GM21390 (cell line): Measurements from ENCODE around the gene GABBR2.

ENCODE experiments used
- ATAC-seq: cut with Tn5 transposase; IDR thresholded peaks from one replicate; pipeline ENCODE4 v1.9.1; 2021; ENCODE audit not compliant: unreplicated experiment

Gene GABBR2

DNA sequence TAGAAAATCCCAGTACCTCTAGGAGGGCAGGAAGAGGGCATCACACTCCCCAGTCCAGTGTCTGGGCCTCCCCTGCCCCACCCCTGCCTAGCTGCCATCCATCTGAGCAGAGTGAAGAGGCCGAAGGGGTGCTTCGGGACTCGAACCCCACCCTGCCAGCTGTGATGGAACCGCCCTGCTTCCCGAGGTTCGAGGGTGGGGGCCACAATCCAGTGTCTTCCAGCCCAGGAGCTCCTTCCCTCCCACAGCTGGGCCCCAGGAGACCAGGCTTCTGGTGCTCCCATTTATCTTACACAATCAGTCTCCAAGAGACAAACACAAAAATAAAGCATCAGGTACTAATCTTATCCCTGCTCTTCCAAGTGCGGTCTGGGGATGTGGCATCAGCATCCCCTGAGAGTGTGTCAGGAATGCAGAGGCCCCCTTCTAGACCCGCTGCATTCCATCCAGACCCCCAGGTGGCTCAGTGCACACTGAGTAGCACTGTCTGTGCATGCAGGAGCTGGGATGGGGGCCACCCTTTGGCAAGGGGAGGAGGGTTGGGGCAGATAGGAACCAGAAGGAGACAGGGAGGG, 330.4 kb downstream of the GABBR2 start:
- no peak for ATAC-seq

DNA sequence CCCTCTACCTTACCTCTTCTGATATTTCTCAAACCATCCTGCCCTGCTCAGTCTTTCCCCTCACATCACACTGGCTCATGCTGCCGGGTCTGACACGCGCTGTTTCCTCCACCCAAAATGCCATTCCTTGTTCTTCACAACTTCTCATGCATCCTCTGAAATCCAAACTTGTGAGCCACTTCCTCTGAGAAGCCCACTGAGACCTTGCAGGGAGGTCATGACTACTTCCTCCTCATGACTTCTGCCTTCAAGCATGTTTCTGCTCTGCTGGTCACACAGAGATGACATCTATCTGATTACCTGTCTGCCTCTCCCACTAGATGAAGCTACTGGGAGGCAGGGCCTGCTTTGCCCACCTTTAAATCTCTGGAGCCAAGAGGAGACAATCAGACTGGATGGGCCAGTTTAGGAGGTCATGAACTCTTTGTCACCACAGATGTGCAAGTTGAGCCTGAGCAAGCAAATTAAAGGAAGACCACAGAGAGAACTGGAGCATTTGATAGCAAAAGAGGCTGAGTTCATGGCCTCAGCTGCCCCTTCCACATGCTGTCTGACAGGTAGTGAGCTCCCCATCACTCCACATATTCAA, 333.5 kb downstream of the GABBR2 start:
- no peak for ATAC-seq

DNA sequence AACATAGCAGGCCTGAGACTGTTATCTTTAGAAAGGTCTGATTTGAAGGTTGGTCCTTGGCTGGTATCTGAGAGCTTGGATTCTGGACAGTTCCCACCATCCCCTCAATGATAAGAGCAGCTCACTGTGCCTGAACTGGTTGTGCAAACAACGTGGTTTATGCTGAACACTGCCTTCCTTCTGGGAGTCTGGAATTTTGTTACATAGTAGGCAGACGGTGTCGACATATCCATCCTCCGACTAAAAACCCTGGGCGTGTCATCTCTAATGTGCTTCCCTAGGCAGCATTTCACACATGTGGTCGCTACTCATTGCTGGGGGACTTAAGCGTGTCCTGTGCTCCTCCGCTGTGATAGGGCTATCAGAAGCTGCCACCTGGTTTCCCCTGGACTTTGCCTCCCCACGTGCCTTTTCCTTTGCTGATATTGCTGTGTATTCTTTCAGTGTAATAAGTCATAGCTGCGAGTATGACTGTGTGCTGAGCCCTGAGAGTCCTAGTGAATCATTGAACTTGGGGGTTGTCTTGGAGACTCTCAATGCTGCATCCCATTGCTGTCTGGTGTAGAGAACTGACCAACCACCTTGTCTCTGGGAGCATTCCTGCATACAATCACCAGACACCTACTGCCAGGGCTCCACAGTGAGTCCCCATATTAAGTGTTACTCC, 334.2 kb downstream of the GABBR2 start:
- no peak for ATAC-seq

DNA sequence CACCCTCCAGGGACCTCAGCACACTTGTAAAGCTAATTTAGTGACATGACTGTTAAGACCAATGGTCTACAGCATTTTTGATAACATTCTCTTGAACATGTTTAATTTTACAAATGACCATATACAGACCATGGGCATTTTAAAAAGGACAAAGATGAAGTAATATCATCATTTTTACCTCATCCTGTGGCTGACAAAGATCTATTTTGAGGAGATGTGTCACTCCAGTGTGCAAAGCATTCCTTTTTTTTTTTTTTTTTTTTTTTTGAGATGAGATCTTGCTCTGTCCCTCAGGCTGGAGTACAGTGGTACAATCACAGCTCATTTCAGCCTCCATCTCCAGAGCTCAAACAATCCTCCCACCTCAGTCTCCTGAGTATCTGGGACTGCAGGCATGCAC, 335.1 kb downstream of the GABBR2 start:
- no peak for ATAC-seq

DNA sequence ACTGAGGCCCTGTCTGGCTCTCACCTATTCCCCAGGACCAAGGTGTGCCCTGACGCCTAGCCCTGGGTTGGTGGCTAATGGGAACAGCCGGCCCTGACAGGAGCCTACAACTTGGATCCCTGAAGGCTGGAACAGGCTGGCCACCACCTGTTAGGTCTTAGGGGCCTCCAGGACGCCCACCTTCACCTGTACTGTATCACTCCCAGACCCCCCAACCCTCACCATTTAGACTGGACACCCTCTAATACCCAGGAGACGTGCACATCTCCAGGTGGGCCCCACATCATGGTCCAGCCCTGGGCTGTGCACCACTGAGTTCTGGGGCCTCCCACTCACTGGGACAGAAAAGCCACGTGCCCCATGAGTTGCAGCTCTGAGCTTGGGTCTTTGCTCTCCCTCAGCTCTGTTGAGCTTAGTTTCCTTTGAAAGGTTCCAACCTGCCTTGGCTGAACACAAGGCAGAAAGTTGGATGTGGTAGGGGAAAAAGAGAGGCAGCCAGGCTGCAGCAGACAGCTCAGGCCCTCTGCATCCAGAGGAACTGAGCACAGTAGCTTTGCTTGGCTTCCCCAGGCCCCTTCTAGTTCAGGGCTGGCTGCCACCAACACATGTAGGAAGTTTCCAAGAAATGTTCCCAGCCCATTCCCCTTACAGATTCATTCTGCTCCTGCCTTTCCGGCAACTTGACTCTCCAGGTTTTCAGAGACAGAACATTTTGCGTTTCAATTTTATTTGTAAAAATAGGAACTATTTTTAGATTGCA, 336.5 kb downstream of the GABBR2 start:
- ATAC-seq, result no peak

DNA sequence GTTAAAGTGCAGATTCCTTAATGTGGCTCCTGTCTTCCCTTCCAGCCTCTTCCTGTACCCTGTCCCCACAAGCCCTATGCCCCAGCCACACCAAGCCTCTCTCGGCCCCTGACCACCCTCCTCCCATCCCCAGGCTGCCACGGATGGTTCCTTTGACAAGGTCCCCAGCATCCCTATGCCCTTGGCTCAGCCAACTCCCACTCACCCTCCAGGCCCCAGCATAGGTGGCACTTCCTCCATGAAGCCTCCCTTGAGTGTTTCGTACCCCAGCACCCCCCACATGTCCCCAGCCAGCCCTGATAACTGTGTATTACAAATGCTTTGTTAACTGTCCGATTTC, 337.8 kb downstream of the GABBR2 start:
- no peak for ATAC-seq

DNA sequence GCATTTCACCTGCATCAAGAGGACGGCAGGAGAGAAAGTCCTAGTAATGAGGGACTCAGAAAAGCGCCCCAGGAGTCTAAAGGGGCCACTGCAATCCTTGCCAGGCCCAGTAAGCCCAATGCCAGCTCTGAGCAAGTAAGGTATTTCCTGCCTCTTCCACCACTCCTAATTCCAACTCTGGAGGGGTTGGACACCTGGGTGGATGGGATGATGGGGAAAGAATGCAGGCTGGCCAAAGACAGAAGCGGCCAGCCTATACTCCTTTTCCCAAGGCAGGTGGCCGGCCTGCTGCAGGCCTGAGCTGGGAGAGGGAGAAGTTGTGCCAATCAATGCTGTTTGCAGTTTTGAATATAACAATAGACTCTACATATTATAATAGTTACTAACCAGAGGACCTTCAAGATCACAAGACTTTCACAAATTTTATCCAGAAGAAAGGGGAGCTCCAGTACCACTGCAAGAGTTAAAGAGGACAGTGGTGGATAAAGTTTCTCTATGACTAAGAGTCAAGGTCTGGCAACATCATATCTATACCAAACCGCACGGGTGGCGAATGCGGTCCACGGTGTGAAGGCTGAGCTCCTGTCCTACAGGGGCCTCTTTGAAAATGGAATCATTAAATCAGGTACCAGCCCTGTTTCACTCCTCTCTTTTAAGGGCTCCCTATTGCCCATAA, 338.3 kb downstream of the GABBR2 start:
- ATAC-seq, result no peak

DNA sequence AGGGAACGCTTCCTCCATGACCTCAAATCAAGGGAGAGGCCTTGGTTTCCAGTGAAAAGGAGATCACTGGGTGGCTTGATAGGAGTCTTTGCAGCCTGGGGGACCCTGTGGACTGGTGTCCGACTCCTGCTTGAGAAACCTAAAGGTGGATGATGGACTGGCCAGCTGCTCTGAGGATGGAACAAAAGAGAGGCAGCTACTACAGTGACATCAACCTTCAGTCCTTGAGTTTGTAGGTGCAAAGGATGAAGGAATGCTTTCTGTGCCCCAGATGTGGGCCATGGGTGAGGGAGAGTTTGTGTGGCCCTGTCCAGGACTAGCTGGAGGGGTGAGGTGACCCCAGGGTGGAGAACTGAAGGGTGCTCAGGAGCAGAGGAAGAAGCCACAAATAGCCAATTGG, 338.8 kb downstream of the GABBR2 start:
- no peak for ATAC-seq

DNA sequence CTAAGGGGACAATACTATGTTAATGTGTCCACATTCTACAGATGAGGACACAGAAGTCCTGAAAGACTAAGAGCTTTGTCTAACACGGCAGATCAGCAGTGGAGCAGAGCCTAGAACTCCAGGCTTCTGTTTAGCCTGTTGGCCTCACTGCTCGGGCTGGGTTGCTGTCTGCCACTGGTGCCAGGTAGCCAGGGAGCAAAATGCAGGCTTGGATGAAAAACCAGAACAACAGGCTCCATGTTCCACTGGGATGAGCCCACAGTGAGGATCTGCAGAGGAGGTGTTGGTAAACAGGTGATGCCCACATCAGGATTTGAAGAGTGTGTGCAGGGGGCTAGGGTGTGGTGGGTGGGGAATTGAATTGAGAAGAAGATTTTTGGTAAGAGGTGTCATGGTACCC, 339.3 kb downstream of the GABBR2 start:
- ATAC-seq, result no peak

DNA sequence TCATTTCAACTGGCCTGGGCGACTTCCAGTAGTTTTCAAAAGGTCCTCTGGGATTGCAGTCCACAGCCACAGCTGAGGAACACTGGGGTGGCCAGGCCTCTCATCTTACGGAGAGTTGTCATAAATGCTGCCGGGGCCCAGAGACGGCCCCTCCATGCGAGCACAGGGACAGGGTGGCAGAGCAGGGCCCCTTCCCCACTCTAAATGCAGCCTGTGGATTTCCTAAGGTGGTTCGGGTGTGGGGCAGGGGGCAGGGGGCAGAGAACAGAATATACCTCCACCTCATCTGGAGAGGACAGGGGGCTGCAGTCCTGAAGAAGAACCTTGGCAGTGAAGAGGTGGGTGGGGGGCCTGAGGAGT, 339.7 kb downstream of the GABBR2 start:
- ATAC-seq, result no peak

DNA sequence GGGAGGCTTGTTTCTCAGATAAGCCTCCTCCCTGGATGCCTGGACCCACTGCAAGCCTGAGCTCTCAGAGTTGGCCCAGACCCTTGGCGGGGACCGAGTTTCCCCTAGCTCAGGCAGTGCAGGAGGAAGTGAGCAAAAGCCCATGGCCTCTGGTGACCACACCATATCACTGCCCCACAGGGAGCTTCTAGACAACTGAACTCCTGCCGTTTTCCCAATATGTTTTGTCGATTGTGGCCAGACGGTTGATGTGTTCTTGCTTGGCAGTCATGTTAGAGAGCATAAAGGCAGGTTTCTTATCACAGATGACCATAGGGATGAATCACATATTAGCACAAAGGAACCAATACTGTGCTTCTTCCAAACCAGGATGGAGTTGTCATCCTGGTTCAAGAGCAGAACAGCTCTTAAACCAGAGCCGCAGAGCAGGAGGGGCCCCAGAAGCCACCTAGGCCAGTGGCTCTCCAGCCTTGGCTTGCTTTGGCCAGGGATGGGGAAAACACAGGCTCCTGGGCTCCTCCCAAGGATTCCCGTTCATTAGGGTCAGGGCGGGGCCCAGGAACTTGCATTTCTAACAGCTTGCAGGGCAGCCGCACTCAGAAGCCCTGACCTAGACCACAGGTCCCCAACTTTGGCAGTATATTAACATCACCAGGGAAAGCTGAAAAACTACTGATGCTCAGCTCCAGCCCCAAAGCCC, 340.2 kb downstream of the GABBR2 start:
- ATAC-seq, result no peak

DNA sequence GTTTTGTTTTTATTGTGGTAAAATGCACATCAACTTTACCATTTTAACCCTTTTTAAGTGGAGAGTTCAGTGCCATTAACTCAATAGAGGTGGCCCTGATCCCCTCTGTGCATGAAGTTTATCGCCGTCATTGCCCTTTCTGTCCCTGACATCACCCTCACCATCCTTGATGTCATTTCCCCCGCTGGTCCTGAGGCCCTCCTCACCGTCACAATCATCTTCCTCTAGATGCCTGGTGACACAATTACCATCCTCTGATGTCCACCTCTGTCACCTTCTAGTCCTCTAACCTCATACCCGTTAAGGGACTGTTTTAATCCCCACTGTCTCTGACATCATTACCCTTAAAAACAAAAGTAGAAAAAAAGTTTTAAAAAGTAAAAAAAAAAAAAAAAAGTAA, 340.8 kb downstream of the GABBR2 start:
- no peak for ATAC-seq

DNA sequence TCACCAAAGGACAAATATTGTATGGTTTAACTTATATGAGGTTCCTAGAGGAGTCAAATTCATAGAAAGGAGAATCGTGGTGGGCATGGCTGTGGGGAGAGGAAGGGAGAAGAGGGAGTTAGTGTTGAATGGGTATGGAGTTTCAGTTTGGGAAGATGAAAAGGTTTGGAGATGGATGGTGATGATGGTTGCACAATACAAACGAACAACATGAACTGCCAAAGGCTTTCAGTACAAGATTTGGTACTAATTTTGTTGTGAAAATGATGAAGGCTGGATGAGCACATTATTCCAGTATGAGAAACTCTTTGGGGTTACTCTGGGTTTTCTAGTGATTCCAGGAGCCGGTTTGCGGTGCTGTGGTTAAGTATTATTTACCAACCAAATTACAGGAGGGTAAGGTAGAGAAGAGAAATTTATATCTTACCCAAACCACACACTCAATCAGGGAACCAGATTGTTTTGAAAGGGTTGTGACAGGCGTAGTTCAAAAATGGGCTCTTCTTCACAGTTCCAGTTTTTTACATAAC, 341.3 kb downstream of the GABBR2 start:
- ATAC-seq, result no peak

DNA sequence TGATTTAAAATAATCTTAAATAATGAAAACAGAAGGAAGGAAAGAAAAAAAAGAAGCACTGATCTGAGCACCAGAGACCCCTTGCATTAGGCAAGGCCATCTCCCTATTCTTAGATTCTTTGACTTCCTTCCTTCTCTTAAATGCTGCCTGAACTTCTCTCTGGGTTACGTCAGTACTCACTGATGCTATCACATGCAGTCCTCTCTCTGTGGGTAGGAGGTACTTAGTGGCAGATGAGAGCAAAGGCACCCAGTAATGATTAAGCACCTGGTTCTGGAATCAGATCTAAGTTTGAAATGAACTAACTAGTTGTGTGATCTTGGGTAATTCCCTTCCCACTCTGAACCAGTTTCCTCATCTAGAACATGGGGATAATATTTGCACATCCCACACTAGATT, 343.0 kb downstream of the GABBR2 start:
- ATAC-seq, result no peak

DNA sequence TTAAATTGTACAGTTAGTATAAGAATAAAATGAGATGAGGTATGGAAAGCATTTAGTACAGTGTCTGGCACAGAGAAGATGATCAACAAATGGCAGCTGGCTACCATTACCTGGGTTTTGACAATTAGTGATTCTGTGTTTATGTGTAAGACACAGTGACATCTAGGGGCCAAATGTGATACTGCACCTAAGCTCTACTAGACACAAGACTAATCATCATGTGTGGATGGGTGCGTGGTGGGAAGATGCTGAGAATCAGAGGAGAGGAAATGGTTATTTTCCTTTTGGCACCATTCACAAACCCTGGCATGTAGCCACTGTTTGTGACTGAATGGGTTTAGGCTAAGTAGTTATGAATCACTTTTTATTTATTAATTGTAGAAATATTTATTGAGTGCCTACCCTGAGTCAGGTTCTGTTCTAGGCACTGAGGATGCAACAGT, 343.5 kb downstream of the GABBR2 start:
- no peak for ATAC-seq

DNA sequence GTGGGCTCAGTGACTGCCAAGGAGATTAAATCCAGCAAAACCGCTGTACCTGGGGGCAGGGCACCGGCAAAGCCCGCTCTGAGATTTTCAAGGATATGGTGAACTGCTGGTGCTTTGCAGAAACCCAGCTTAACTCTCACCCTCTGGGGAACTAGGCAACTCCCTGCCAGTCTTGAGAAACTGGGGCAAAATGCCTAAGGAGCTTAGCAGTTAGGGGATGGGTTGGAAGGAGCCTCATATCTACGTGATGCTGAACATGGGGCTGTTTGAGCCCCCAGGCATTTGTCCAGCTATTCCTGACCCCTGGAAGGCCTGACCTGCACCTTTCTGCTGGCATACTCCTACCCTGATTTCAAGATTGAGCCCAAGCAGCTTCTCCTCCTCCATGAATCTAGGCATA, 344.6 kb downstream of the GABBR2 start:
- no peak for ATAC-seq

DNA sequence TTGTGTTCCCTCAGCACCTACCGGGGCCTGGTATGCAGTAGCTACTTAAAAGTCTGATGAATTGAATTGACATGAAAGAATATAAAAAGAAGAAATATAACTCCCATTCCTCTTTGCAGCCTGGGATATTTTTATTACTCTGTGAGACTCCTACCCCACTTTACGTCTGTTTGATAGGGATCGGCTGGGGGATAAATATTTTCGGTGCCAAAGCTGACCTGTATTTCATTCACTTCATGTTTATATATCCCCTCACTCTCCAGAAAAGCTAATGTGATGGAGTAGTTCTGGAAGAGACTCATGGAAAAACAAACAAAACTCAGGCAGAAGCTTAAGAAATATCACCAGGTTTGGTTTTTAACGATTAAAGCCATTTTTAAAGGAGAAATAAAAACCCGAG, 345.1 kb downstream of the GABBR2 start:
- ATAC-seq, result no peak

DNA sequence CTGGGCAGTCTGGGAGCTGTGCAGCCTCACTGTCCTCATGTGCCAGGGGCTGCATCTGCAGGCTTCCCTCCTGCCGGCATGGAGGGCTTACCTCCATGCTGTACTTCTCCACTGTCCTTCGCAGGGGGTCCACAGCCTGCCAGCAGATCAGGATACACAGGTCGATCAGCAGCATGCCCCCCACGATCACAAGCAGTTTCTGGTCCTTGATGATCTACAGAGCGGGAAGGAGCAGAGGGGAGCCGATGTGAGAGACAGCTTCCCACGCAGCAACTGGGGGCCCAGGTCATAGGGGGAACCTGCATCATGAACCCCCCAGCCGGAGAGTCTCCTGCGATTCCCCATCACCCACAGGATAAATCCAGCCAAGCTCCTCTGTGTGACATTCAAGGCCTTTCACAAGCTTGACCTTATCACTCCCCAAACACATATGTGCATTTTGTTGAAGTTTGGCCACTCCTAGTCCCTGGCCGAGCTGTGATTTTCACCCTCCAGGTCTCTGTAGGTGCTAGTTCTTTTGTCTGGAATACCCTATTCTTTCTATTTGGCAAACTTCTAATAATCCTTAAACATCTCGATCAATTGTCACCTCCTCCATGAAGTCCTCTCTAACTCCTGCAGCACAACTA, 346.0 kb downstream of the GABBR2 start:
- ATAC-seq, result no peak

DNA sequence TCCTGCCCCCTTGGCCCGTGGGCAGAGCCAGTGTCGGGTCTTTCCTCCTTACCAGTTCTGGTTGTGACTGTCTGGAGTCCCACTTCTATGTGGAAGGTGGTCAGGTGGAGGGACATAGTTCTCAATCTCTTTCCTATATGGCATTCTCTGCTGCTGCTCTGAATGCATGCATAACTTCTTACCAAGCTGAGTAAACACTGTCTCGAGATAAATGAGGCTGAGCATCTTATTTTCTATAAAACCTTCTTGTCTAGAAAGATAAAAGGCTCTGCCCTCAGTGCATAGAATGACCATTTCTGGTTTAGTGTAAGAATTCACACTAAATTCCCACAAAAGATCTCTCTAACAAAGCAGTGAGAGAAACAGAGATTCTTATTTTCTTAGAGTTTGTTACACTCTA, 347.1 kb downstream of the GABBR2 start:
- ATAC-seq, result no peak

DNA sequence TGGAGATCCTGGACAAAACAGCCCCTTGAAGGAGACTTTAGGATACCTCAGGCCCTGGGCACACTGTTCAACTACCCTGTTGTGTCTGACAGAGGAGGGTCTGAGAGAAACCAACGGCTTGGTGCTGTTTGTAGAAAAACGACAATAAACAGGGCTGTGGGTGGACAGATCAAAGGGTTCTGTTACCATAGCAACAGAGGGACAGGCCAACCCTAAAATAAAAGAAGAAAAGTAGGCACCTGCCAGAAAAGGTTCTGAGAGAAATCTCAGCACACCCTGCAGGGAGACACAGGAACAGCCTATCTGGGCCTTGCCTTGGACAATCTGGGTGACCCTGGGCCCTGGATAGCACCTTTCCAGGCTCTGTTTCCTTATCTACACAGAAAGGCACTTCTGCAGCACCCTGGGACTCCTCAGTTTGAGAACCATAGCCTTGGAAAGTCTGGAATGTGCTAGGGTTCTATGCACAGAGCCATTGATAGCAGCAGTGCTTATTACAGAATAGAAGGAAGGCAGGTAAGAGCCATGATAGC, 348.5 kb downstream of the GABBR2 start:
- no peak for ATAC-seq
